ENCODE results near the gene DHCR7.

DNA sequence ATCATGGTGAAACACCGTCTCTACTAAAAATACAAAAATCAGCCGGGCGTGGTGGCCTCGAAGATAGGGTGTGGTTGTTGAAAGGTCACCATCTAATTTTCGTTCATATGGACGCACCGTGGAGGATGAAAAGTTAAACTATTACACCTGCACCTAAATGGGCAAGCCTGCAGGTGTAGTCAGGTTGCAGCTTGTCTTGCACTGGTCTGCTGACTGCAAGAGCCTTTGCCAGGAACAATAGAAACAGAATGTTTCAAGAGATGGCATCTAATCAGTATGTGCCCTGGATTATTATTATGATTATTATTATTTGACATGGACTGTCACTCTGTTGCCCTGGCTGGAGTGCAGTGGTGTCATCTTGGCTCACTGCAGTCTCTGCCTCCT lies 5.7 kb upstream of the DHCR7 start:
- no peak for TF ChIP-seq ZFX (IDR thresholded peaks at IDR 0.05; ENCODE audit: borderline replicate concordance)
- TF ChIP-seq, protein P1, sequence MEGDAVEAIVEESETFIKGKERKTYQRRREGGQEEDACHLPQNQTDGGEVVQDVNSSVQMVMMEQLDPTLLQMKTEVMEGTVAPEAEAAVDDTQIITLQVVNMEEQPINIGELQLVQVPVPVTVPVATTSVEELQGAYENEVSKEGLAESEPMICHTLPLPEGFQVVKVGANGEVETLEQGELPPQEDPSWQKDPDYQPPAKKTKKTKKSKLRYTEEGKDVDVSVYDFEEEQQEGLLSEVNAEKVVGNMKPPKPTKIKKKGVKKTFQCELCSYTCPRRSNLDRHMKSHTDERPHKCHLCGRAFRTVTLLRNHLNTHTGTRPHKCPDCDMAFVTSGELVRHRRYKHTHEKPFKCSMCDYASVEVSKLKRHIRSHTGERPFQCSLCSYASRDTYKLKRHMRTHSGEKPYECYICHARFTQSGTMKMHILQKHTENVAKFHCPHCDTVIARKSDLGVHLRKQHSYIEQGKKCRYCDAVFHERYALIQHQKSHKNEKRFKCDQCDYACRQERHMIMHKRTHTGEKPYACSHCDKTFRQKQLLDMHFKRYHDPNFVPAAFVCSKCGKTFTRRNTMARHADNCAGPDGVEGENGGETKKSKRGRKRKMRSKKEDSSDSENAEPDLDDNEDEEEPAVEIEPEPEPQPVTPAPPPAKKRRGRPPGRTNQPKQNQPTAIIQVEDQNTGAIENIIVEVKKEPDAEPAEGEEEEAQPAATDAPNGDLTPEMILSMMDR (IDR thresholded peaks at IDR 0.05): no peak

Data from 22Rv1 (cell line).